ENCODE results near the gene HAAO.

Gene HAAO

DNA sequence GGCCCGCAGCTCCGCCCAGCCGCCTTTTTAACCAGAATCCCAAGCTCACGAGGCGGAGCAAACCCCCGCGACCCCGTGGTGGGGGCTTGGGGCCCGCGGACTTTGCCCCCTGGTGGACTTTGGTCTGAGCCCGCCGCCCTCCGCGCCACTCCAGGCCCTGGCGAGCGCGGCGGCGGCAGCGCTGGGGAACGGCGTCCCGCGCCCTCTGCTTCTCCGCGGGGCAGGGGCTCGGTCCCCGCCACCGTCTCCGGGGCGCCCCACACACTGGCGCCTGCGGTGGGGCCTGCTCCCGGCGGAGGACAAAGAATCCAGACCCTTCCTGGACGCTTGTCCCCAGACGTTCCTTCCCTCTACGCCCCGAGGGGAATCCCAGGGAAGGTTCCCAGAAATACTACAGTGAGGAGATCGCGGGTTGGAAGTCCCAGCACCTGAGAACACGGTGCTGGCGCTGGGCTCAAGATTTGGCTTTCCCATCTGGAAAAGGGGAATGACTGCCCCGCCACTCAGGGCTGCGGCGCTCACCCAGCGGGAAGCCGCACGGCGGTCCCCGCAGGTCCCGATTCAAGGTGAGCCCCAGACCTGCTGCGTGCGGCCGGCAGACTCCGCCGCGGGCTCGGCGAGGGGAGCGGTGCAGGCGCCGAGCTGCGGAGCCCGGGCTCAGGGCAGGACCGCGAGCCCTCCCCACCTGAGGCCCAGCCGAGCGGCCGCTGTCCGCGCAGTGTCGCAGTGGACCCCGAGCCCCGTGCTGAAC, at the start of gene HAAO:
TSS of gene HAAO (minus strand) at position 1 of the 751 bp plus-strand sequence. CDS start 47 bp downstream, outside the sequence.
- no peak within 1 kb of the TSS for H3K27ac ChIP-seq

DNA sequence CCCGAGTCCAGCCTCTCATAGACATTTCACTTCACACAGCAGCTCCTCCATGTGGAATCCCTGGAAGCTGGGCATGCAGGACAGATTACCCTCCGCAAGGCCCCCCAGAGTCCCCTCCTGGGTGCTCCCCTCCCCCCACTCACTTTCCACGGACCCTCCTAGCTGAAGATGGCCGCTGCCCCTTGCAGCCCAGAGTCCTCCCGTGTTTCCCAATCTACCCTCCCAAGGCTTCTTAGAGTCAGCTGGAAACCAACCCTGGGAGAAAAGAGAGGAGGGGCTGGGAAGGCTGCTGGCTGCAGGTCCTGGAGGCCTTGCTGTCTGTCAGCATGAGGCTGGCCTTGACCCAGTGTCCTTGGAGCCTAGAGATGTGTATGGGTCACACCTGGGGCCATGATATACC, 49.0 kb upstream of the HAAO start:
- no peak for TF ChIP-seq ZFX (IDR thresholded peaks at IDR 0.05; ENCODE audit: borderline replicate concordance)
- TF ChIP-seq, protein P1, sequence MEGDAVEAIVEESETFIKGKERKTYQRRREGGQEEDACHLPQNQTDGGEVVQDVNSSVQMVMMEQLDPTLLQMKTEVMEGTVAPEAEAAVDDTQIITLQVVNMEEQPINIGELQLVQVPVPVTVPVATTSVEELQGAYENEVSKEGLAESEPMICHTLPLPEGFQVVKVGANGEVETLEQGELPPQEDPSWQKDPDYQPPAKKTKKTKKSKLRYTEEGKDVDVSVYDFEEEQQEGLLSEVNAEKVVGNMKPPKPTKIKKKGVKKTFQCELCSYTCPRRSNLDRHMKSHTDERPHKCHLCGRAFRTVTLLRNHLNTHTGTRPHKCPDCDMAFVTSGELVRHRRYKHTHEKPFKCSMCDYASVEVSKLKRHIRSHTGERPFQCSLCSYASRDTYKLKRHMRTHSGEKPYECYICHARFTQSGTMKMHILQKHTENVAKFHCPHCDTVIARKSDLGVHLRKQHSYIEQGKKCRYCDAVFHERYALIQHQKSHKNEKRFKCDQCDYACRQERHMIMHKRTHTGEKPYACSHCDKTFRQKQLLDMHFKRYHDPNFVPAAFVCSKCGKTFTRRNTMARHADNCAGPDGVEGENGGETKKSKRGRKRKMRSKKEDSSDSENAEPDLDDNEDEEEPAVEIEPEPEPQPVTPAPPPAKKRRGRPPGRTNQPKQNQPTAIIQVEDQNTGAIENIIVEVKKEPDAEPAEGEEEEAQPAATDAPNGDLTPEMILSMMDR (IDR thresholded peaks at IDR 0.05) = no peak
- no peak overlapping the region for H3K27ac ChIP-seq

More for the DNA sequence above, at the start of gene HAAO:
- TF ChIP-seq, protein P1 (IDR thresholded peaks at IDR 0.05) = no peak
- TF ChIP-seq ZFX (IDR thresholded peaks at IDR 0.05; ENCODE audit: borderline replicate concordance) = no peak

DNA sequence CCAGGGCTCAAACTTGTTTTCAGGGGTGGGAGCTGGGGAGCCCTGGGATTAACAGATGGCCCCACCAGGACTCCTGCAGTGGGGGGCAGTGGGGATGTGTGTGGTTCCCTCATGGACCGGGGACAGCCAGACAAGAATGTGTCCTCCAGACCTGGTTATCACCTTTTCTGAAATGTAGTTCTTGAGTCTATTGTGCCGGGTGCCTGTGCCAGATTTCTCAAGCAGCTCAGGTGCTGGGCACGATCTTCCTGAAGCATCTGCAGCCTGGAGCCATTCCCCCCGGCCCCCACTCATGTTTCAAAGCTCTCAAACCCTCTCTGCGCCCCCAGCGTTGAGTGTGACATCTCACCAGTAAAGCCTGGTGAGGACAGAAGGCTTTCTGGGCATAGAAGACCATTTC, 48.4 kb upstream of the HAAO start:
- TF ChIP-seq, protein P1 (IDR thresholded peaks at IDR 0.05) = no peak
- no peak for TF ChIP-seq ZFX (IDR thresholded peaks at IDR 0.05; ENCODE audit: borderline replicate concordance)
- H3K27ac ChIP-seq = no peak overlapping the region

DNA sequence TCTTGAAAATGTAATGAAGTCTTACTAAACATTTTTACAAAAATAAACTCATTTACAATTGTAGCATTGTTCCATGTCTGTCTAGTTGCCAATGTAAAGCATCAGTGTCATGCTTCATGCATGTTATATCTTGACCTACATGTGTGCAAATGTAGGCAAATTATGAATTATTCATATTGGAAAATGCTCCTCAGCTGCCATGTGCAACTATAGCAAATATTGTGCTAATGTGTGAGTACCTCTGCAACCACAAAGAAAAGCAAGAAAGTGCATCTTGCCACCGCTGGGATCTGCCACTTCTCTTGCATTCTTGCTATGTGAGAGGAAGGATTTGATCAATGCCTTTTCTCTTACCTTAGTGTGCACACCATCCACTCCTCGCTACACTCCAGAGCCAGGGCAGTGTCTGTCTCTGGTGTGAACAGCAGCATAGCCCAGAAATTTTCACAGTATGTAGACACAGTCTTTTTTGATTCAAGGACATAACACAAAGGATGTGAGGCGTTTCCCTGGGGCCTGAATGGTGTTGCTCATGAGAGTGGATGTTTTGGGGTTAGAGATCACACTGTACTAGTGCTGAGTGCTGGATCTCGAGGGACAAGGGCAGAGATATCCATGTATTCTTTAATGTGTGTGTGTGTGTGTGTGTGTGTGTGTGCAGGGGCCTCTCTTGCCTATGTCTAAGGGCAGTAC, 47.6 kb upstream of the HAAO start:
- H3K27ac ChIP-seq = no peak overlapping the region
- TF ChIP-seq, protein P1 (IDR thresholded peaks at IDR 0.05) = no peak
- TF ChIP-seq ZFX (IDR thresholded peaks at IDR 0.05; ENCODE audit: borderline replicate concordance) = no peak

DNA sequence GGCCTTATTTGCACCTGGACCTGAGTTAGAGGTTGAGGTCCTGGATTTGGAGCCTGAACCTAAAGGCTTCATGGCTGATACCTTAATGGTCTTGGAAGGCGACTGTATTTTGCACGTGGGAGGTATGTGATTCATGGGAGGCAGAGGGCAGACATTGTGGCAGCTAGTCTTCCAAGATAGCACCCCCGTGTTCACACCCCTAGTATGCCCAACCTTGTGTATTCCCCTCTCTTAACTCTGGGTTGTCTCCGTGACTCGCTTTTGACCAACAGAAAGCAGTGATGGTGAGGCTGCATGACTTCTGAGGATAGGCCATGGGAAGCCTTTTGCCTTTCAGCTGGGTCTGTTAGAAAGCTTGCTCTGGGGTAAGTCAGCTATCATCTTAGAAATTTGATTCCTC, 45.8 kb upstream of the HAAO start:
- TF ChIP-seq, protein P1 (IDR thresholded peaks at IDR 0.05) = no peak
- TF ChIP-seq ZFX (IDR thresholded peaks at IDR 0.05; ENCODE audit: borderline replicate concordance) = no peak
- no peak overlapping the region for H3K27ac ChIP-seq

DNA sequence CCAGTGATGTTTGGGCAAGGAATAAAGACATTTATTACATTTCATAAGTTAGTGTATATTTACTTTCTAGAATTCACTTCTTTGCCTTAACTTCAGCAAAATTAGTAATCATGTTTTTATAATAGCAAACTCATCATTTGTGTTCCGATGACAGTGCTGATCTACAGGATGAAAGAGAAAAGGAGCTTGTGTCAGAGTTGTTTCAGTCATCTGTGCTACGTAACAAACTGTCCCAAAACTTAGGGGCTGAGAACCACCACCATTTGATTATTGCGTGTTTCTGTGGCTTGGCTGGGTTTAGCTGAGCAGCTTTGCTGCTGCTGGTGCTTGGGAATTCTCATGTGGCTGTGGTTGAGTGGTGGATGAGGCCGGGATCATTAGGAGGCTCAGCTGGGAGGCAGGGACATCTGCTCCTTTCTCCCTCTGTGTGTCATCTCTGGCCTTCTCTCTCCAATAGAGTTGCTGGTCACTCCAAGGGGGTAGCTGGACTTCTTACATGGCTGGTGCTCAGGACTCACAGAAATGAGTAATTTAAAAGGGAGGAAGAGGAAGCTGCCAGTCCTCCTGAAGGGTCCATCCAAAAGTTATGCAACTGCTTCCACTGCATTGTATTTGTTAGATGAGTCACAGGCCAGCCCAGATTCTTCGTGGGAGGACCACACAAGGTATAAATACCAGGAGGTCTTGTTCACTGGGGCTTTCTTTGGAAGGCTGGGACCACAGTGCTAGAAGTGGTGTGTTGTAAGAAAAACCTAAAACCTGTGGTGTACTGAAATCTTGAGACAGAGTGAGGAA, 43.4 kb upstream of the HAAO start:
- H3K27ac ChIP-seq = no peak overlapping the region
- no peak for TF ChIP-seq ZFX (IDR thresholded peaks at IDR 0.05; ENCODE audit: borderline replicate concordance)
- TF ChIP-seq, protein P1 (IDR thresholded peaks at IDR 0.05) = no peak
